Measurements from ENCODE around the gene CNNM4. TPM values are rescaled to one million over a fixed set of nuclear protein-coding genes. Genes with fewer than 3 reads are reported as not detected.

Gene CNNM4
- total RNA-seq, 2 donors from 2014 or later: 6.5 TPM

DNA sequence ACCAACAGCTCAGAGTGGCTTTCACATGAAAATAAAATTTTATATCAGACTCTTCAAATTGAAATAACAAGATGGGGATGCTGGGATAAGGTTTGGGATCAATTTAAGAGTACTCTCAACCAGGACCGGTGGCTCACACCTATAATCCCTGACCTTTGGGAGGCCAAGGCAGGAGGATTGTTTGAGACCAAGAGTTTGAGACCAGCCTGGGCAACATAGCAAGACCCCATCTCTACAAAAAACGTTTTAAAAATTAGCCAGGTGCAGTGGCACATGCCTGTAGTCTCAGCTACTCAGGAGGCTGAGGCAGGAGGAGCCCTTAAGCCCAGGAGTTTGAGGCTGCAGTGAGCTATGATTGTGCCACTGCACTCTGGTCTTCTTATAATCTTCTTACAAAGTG lies 23.5 kb upstream of the CNNM4 start:
- Histone ChIP-seq H3K27me3 (replicated peaks; ENCODE audit: insufficient read depth) (no peaks in the 10 kb centered on the region), H3K4me3 (no peak overlapping the region), H3K9me3 (no peaks in the 10 kb centered on the region), H3K36me3 (peaks cover 16% of the 10 kb centered on the region), H3K4me1 (ENCODE audit: control insufficient read depth in 1 of 2, low read depth in 2 of 2) (peaks cover 5 to 59% of the 10 kb centered on the region in 2 donors), H3K27ac (no peak overlapping the region)
- DNase-seq (ENCODE audit: low spot score): no peak
- ATAC-seq (ENCODE audit: insufficient number of reproducible peaks, low FRiP score, low read depth): no peak
- TF ChIP-seq, protein P1, sequence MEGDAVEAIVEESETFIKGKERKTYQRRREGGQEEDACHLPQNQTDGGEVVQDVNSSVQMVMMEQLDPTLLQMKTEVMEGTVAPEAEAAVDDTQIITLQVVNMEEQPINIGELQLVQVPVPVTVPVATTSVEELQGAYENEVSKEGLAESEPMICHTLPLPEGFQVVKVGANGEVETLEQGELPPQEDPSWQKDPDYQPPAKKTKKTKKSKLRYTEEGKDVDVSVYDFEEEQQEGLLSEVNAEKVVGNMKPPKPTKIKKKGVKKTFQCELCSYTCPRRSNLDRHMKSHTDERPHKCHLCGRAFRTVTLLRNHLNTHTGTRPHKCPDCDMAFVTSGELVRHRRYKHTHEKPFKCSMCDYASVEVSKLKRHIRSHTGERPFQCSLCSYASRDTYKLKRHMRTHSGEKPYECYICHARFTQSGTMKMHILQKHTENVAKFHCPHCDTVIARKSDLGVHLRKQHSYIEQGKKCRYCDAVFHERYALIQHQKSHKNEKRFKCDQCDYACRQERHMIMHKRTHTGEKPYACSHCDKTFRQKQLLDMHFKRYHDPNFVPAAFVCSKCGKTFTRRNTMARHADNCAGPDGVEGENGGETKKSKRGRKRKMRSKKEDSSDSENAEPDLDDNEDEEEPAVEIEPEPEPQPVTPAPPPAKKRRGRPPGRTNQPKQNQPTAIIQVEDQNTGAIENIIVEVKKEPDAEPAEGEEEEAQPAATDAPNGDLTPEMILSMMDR (IDR thresholded peaks at IDR 0.05): no peak

DNA sequence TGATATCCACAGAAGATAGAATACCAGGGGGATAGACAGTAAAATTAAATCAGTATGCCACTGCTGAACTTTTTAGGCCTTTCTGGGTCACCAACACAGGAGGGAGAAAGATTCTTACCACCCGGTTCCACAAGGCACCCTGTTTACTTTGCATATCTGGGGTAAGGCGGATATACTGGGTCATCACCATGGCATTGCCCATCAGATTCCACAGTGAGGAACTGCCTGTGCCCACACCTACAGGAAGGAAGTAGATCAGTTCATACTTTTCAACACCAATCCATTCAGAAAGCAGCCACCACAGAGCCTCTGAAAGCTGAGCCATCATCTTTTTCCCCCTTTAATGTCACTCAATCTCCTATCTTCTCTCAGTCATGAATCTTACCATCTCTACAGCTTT lies 22.9 kb upstream of the CNNM4 start:
- Histone ChIP-seq H3K9me3 (no peaks in the 10 kb centered on the region), H3K27me3 (replicated peaks; ENCODE audit: insufficient read depth) (no peaks in the 10 kb centered on the region), H3K4me3 (no peak overlapping the region), H3K27ac (no peak overlapping the region), H3K36me3 (peaks cover 14% of the 10 kb centered on the region), H3K4me1 (ENCODE audit: control insufficient read depth in 1 of 2, low read depth in 2 of 2) (peaks cover 5 to 59% of the 10 kb centered on the region in 2 donors)
- DNase-seq (ENCODE audit: low spot score) (no peak), ATAC-seq (ENCODE audit: insufficient number of reproducible peaks, low FRiP score, low read depth) (no peak)
- TF ChIP-seq, protein P1 (IDR thresholded peaks at IDR 0.05): no peak

DNA sequence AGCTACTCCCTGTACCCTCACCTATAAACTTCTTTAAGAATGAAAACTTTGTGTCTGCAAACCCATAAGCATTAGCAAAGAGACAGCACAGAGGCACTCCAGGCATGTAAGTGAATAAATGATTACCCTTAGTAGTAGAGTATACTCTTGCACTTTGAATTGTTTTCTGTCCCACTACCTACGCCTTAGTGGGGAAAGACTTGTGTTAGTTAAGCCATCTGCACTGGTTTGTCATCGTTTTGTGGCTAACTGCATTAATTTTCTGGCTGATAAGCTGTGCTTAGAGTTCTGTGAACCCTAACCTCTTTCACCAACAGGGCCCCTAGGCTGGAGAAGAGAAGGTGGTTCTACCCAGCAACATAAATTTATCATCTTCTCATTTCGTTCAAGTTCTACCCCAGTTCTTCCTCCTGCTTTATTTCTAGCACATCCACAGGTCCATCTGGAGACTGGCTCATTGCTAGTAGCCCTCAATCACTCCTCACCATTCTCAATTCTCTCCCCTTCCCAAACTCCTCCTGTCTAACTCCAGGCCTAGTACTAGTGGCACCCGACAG lies 21.5 kb upstream of the CNNM4 start:
- TF ChIP-seq, protein P1 (IDR thresholded peaks at IDR 0.05): no peak
- no peaks in the 10 kb centered on the region for H3K27me3 ChIP-seq (replicated peaks; ENCODE audit: insufficient read depth)
- DNase-seq (ENCODE audit: low spot score) (no peak), ATAC-seq (ENCODE audit: insufficient number of reproducible peaks, low FRiP score, low read depth) (no peak)
- peaks cover 2% of the 10 kb centered on the region for H3K36me3 ChIP-seq
- peak overlapping the region; percentile 86 for H3K4me3 ChIP-seq
- H3K27ac ChIP-seq: peak overlapping the region; percentile 19 to 47
- no peaks in the 10 kb centered on the region for H3K9me3 ChIP-seq
- H3K4me1 ChIP-seq (ENCODE audit: control insufficient read depth in 1 of 2, low read depth in 2 of 2): peaks cover 5 to 59% of the 10 kb centered on the region in 2 donors

DNA sequence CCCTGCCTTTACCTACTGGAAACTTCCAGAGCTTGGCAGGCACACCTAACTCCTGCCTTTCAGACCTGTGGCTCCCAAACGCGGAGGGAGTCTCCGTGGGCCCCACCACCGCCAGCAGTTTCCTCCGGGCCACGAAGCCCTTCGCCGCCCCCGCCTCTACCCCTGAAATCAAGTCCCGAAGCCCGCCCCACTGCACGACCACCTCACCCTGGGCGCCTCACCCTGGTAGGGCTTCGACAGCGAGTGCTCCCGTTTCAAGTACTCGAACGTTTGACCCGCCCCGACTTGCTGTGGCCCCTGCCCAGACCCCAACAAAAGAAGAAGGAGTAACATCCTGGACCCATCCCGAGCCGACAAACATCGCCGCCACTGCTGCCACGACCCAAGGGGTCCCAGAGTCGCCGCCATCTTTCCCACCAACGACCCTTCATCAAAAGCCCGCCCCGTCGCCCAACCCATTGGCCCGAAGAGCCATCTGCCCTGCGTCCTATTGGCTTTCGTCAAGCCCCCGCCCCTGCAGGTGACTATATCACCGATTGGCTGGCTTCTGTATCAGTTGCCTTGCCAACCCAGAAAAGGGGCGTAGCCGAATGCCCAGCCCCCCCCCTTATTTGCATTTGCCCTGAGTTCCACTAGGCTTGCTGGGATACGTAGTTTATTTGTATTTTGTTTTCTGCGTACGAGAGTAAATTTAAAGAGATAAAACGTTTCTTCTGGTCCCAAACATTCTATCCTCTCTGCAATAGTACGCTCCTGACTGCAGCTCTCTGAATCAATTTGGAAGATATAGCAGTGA lies 20.9 kb upstream of the CNNM4 start, which contains the start of gene LMAN2L:
Gene LMAN2L (minus strand): TSS at position 432 of the 796 bp plus-strand sequence. CDS start 24 bp downstream, at position 408.
- Histone ChIP-seq H3K36me3 (no peaks in the 10 kb centered on the region), H3K4me1 (ENCODE audit: control insufficient read depth in 1 of 2, low read depth in 2 of 2) (peaks cover 5 to 54% of the 10 kb centered on the region in 2 donors), H3K9me3 (no peaks in the 10 kb centered on the region), H3K4me3 (peak within 1 kb of the TSS; percentile 86), H3K27ac (peak within 1 kb of the TSS; percentile 19 to 47), H3K27me3 (replicated peaks; ENCODE audit: insufficient read depth) (no peaks in the 10 kb centered on the region)
- ATAC-seq (ENCODE audit: insufficient number of reproducible peaks, low FRiP score, low read depth) (peak; percentile 99), DNase-seq (ENCODE audit: low spot score) (peak; percentile 97)
- TF ChIP-seq, protein P1 (IDR thresholded peaks at IDR 0.05): no peak

DNA sequence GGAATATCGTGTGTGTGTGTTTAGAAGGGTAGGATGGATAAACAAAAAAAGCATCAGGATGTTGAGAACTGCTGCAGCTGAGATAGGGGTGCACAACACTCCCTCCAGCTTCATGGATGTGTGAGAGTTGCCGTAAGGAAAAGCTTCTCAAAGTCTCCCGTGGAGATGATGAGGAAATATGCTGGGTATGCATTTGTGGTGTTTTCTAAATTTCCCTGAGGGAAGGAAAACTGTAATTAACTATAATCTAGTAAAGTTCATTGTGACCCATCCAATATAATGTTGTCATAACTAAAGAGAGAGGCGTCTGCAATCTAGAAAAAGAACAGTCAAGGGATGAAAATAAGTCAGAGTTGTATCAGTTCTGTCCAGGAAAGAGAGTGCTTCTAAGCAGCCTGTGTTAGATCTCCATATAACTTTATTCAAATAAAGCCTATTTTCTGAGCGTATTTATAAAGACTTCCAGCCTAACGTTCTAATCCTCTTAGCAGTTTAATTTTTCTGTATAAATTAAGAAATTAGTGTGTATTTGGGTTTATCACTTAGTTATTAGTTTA lies 13.6 kb upstream of the CNNM4 start:
- H3K27ac ChIP-seq: no peak overlapping the region
- H3K9me3 ChIP-seq: no peaks in the 10 kb centered on the region
- H3K4me1 ChIP-seq (ENCODE audit: control insufficient read depth in 1 of 2, low read depth in 2 of 2): no peaks in the 10 kb centered on the region
- no peaks in the 10 kb centered on the region for H3K27me3 ChIP-seq (replicated peaks; ENCODE audit: insufficient read depth)
- DNase-seq (ENCODE audit: low spot score) (no peak), ATAC-seq (ENCODE audit: insufficient number of reproducible peaks, low FRiP score, low read depth) (no peak)
- TF ChIP-seq, protein P1 (IDR thresholded peaks at IDR 0.05): no peak
- H3K36me3 ChIP-seq: no peaks in the 10 kb centered on the region
- H3K4me3 ChIP-seq: no peak overlapping the region
